NCI-H146 (cell line): Measurements from ENCODE around the gene TUSC2.
"Not testable (repeated sequence)": the region's sequence is repeated elsewhere in the genome, so short reads cannot be mapped to it uniquely, and the experiment has no call there.

Experiments
- DNase-seq: peaks from one replicate; lab custom pipeline; 2025; lab: John Stamatoyannopoulos, UW

TUSC2 gene

DNA sequence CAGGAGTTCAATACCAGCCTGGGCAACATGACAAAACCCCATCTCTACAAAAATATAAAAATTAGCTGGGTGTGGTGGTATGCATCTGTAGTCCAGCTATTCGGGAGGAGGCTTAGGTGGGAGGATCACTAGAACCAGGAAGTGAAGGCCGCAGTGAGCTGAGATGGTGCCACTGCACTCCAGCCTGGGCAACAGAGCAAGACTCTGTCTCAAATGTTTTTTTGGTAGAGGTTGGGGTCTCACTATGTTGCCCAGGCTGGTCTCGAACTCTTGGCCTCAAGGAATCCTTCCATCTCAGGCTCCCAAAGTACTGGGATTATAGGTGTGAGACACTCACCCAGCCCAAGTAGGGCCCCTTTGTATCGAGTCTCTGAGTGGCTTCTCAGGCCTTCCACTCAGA, 33.9 kb downstream of the TUSC2 start:
- no peak for DNase-seq

DNA sequence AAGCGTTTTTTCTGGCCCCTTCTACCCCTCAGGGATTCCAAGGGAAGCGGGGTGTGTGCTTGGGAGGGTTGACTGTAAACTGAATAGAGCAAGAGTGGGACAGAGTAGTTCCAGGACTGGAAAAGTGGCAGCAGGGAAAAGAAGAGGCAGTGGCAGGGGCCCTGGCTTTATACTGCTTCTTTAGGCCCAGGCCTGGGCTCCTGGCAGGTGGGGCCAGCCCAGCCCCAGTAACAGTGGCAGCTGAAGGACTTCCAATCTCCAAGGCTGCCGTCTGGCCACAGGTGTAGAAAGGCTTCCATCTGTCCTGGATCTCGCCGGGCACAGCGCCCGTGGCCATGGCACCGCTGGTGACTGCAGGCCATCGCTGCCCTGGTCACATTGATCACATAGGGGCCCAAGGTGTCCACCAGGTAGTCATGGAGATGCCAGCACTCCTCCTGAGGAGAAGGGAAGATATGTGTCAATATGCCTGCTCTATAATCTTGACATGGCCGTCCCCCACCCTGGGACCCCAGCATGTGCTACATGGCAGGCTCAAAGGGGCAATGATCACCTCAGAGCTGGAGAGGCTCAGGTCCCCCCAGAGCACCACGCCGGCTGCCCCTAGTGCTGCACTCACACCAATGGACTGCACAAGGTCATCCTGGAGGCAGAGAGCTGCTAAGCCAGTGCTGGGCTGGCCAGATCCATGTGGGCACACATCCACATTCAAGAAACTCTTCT, 34.8 kb downstream of the TUSC2 start:
- DNase-seq, result no peak

DNA sequence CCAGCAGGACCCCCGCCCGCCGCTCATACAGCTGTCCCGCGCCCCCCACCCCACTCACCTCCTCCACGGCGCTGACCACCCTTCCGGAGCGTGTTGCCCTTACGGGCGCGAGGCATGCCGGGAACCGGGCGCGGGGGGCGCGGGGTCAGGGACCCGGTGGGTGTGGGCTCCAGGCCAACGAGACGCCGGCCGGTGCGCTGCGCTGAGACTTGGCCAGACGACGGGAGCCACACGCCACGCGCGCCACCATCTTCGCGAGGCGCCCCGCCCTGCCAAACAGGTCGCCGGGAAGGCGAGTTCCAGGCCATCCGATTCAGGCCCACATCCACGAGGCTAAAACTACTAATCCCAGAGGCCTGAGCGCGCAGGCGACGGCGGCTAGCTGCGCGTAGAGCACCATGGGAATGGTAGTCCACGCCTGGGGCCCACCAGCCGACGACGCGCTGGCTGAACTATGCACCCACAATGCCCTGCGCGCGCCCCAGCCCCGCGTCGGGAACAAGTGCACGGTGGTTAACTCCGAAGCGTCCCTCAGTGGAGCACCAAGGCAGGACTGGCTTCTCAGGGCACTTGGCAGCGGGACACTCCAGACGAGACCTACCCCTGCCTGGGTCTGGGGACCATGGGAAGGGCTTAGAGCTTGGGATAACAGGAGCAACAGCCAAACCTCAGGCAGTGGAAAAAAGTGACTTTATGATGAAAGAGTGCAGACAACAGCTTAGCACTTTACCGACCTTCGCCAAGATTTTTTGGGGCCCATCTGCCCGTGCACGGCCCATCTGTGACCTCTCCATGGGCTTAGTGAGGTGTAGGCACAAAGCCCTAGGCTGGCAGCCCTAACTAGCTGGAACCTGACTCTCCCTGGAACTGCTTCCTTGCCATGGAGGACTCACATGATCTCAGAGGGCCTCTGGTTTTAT, 35.6 kb downstream of the TUSC2 start, which contains the start of gene IFRD2:
Gene IFRD2, minus strand, starts transcription at position 271 of the 920 bp plus-strand sequence. Its CDS starts 155 bp downstream, at position 116.
- DNase-seq, result peak; percentile 93

DNA sequence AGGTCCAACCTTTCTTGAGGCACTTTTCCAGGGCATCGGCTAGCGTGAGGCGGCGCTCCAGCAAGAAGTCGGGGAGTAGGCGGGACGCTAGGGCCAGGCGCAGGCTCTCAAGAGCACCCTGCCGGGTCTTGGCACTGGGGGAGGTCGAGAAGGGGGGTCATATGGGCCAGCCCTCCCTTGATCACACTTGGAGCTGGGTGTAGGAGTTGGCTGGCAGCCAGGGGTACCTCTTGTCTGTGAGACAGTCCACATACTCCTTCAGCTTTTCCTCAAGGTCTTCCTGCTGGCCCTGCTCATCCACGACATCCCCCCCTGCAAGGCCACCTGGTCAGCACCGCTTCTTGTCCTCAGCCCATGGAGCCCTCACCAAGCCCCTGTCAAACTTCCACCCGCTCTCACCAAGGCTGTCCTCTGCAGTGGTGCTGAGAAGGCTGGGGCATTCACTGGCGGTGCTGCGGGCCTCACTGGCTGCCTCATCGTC, 37.8 kb downstream of the TUSC2 start:
- DNase-seq, result no peak

DNA sequence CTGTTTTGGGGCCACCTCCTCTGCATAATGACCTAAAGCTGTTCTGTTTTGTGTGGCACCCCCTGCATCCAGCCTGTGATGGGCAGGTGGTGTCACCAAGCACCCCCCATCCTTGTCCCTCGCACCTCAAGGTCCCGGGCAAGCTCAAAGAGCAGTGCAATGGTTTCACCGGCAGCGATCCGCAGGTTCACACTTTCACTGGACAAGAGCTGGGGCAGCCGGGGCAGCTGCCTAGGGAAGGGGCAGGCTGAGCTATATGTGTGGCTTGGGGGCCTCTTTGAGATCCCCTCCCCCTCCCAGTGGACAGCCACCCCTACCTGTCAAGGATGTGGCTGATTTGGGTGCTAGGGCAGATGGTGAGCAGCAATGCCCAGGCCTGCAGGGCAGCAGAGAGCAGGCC, 38.9 kb downstream of the TUSC2 start:
- no peak for DNase-seq

DNA sequence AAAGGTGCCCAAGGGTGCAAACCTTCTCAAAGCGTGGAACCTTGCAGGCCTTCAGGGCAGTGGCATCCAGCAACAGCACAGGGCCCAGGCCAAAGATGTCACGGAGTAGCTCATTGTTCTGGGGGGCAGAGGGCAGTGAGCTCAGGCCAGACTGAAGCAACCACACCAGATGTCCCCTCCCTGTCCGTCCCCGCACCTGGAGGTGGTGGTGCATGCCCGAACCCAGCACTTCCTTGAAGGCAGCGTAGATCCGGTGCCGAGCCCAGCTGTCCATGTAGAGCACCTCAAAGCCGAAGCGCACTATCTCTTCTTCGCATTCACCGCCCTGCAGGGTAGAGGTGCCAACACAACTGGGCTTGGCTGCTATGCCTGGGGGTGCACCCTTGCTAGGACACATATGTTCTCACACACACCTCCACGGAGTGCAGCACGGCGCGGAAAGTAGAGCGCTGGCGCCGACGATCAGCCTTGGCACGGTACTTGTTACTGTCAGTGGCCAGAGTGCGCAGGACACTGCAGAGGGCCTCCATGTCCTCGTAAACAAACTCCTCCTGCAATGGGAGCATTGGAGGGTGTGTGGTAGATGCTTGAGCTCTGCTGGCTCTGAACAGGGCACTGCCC, 39.5 kb downstream of the TUSC2 start:
- no peak for DNase-seq

DNA sequence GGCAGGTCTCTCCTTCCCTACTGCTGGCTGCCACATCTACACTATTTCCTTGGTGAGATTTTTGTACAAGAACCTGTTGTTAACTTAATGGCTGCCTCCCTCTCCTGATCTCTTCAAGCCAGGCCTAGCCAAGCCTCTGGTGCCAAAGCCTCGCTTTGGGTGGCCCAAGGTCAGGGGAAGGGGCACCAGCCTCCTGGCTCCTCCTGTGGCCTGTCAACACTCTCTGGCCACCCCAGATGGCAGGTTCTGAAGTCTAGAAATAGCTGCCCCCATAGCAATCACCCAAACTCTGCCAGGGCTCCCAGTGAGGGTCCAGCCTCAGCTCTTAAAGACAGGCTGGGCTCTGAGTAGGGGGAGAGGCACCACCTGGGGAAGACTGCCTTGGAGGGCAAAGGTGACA, 40.8 kb downstream of the TUSC2 start:
- no peak for DNase-seq

DNA sequence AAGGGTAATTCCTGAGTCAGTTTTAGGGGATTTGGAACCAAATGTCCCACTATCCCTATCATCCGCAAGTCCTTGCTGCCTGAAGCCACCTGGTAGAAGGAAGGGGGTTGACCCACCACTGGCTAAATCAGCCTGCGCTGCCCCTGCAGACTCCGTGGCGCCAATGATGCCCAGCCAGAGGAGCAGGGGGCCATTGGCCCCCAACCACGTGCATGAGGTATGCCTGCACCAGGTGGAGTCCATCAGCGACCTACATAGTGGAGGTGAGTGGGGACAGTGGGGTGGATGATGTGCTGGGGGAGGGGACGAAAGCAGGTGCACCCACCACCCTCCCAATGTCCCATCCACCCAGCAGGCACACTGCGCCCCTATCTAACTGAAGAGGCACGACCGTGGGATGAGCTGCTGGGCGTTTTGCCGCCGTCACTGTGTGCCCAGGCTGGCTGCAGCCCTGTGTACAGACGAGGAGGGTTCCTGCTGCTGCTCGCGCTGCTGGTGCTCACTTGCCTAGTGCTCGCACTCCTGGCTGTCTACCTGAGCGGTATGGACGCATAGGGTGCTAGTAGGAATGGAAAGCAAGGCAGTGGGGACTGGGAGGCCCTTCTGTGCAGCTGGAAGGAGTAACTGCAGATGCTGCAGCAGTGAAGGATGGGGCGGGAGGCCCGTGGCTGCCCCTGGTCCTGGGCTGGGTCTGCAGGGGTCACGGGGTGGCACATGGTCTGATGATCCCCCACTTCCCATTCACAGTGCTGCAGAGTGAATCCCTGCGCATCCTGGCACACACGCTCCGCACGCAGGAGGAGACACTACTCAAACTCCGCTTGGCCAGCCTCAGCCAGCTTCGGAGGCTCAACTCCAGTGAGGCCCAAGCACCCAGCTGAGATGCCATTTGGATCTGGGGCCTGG, 41.4 kb downstream of the TUSC2 start:
- DNase-seq, result no peak

DNA sequence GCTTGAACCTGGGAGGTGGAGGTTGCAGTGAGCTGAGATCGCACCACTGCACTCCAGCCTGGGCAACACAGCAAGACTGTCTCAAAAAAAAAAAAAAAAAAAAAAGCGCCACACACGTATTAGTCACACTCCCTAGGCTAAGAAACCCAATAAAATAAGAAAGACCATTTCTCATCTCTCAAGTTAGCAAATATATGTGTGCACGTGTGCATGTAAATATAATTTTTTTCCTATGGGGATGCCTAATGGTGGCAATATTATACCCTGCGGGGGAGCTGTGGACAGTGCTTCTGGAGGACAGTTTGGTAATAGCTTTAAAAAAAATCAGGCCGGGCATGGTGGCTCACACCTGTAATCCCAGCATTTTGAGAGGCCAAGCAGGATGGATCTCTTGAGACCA, 43.9 kb downstream of the TUSC2 start:
- DNase-seq, result not testable (repeated sequence)

DNA sequence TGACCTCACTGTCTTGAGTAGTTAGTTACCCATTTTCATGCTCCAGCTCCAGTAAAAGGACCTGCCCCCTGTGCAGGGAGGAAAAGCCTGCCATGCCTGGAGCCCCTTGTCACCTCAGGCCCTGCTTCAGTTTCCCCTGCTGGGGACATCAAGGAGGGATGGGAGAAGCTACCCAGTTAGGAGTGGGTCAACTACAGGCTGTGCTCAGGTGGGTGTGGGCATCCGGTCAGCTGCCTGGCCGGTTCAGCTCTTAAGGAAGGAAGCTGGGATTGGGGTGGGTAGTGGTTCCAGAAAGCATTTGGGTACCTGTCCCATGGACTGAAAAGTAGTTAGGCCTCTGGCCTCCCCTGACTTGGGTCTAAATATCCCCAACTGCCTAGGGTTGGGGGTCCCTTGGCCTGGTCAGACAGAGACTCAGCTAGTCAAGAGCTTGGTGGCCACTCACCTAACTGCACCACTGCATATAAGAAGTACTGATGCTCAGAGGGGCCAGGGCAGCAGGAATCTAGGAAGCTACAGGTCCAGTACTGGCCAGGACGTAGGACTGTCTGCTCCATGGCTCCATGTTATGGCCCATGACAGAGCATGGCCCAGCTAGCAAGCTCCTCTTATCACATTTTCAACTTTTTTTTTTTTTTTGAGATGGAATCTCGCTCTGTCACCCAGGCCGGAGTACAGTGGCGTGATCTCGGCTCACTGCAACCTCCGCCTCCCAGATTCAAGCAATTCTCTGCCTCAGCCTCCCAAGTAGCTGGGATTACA, 48.6 kb downstream of the TUSC2 start:
- DNase-seq, result no peak

DNA sequence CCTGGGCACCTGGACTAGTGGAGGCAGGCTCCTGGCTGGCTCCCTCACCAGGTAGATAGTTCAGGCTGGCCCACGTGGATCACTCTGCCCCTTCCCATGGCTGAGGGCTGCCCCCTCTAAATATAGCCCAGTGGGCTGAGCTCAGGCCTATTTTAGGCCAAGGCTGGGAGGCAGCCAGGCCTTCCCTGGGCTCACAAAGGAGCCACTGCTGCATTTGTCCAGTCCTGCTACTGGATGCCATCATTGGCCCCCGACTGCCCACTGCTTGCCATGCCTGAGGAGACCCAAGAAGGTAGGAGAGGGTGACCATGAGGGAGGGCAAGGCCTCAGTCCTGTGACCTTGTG, 49.2 kb downstream of the TUSC2 start, which contains the start of gene LSMEM2:
Gene LSMEM2, plus strand, starts transcription at position 208 of the 345 bp plus-strand sequence. Its CDS starts 27 bp downstream, at position 235.
- no peak for DNase-seq

DNA sequence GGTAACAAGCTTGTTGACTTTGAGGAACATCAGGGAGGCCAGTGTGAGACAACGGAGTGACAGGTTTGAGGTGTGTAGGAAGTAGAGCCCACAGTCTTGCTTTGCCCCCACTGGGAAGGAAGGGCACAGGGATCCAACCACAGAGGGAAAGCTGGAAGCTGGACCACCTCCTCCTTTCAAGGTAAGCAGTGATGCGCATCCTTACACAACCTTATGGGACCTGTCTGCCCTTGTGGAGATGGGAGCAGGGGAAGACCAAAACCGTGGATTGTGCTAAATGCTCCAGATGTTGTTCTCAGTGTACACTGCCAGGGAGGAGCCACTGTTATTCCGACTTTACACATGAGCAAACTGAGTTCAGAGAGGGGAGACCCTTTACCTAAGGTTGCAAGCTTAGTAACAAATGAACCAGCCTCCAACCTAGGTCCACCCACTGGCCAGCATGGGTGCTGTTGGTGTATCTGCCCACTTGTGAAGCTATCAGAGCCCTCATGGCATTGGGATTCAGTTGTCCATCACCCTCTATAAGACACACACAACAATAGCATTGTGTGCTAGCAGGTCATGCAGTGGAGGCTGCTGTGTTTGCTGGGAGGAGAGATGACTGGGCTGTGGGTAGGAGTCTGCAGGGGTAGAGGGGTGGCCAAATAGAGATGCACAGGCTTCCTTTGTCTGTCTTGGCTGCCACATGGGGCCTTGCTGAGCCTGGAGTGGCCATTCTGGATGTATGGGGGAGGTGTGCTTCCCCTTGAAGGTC, 49.7 kb downstream of the TUSC2 start:
- DNase-seq, result no peak

DNA sequence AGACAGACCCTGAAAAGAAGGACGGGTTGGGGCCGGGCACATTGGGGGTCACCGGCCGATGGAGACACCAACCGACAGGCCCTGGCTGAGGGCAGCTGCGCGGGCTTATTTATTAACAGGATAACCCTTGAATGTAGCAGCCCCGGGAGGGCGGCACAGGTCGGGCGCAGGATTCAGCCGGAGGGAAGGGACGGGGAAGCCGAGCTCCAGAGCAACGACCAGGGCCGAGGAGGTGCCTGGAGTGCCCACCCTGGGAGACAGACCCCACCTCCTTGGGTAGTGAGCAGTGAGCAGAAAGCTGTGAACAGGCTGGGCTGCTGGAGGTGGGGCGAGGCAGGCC, 51.3 kb downstream of the TUSC2 start:
- DNase-seq, result no peak

DNA sequence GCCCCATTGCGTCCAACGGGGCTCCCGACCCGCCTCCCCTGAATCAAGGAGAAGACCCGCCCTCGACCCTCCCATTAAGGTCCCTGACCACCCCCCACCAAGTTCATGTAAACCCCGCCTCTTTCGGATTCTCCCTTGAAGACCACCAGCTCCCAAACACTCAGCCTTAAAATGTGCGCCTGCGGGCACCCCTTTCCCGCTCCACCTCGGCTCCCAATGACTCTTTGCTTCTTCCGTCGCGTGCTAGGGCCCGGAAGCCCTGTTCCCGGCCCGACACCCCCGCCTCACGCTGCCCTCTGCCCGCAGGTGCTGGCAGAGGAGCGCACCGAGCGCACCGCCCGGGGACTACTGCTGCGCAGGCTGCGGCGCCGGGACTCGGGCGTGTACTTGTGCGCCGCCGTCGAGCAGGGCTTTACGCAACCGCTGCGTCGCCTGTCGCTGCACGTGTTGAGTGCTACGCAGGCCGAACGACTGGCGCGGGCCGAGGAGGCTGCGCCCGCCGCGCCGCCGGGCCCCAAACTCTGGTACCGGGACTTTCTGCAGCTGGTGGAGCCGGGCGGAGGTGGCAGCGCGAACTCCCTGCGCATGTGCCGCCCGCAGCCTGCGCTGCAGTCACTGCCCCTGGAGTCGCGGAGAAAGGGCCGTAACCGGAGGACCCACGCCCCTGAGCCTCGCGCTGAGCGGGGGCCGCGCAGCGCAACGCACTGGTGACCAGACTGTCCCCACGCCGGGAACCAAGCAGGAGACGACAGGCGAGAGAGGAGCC, 51.8 kb downstream of the TUSC2 start:
- no peak for DNase-seq

DNA sequence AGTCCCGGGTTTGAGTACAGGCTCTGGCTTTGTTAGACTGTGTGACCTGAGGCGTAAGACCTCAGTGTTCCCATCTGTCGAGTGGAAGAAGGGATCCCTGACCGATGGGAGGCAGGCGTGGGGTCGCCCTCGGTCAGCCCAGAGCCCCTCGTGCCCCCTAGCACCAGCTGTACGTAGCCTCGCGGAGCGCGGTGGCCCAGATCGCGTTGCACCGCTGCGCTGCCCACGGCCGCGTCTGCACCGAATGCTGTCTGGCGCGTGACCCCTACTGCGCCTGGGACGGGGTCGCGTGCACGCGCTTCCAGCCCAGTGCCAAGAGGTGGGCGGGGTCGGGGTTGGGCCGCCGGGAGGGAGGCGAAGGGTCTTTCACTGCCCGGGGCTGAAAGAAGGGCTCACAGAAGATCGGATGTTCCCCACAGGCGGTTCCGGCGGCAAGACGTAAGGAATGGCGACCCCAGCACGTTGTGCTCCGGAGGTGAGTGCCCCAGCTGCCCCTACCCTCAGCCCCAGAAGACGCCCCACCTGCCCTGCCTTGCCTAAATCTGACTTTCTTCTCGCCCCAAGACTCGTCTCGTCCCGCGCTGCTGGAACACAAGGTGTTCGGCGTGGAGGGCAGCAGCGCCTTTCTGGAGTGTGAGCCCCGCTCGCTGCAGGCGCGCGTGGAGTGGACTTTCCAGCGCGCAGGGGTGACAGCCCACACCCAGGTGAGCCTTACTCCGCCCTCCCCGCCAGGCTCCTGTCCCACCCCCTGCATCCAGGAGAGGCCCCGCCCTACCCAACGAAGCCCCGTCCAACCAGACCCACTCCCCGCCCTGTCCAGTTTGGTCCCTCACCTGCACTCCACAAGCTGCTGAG, 52.7 kb downstream of the TUSC2 start:
- DNase-seq, result no peak
